Stimulated activated naive CD8-positive, alpha-beta T cell treated with anti-CD3 and anti-CD28 coated beads, Interleukin-15, amount 100 ng/mL, for 72 hours (primary cell): Measurements from ENCODE around the gene HMCN2.

Experiments used
- ATAC-seq: fragments of 150-1000 bp; cut with Tn5 transposase; 2 replicates; pipeline ENCODE4 v1.10.0; 2021; ENCODE audit warnings: mild to moderate bottlenecking, moderate library complexity
- DNase-seq, 2 donors: peaks; one replicate each; pipeline ENCODE4 v3.0.0; 2021 to 2022
- H3K27ac Mint-ChIP-seq, 2 donors: one replicate each; pipeline ENCODE4 v1.8.0; 2022; ENCODE audit warnings: mild to moderate bottlenecking in 2 of 2, mixed read lengths in 2 of 2, moderate library complexity in 2 of 2
- H3K27me3 Mint-ChIP-seq: one replicate; pipeline ENCODE4 v1.8.0; 2022; ENCODE audit warnings: mixed read lengths
- H3K4me1 Mint-ChIP-seq: one replicate; pipeline ENCODE4 v1.8.0; 2022; ENCODE audit warnings: mild to moderate bottlenecking, mixed read lengths
- H3K4me3 Mint-ChIP-seq, 2 donors: one replicate each; pipeline ENCODE4 v1.8.0; 2022; ENCODE audit warnings: mild to moderate bottlenecking in 2 of 2, mixed read lengths in 2 of 2, moderate library complexity in 1 of 2
- H3K9me3 Mint-ChIP-seq, 2 donors: one replicate each; pipeline ENCODE4 v1.8.0; 2022; ENCODE audit warnings: mixed read lengths in 2 of 2

HMCN2 gene

GRCh38 chr9:130442746-130443455 lies 177.3 kb downstream of the HMCN2 start:
- ATAC-seq: no peak

GRCh38 chr9:130443456-130443801 lies 177.9 kb downstream of the HMCN2 start:
- H3K4me1 Mint-ChIP-seq: peaks cover 30% of the 10 kb centered on the region
- H3K9me3 Mint-ChIP-seq: peaks cover 5 to 7% of the 10 kb centered on the region in 2 donors
- peak overlapping the region in 1 of 2 donors; percentile 56 for H3K4me3 Mint-ChIP-seq
- no peak for DNase-seq
- H3K27me3 Mint-ChIP-seq: peaks cover 56% of the 10 kb centered on the region
- H3K27ac Mint-ChIP-seq: no peak overlapping the region
- no peak for ATAC-seq

More at GRCh38 chr9:130442746-130443455, 177.3 kb downstream of the HMCN2 start:
- H3K9me3 Mint-ChIP-seq: peaks cover 5 to 7% of the 10 kb centered on the region in 2 donors
- H3K4me1 Mint-ChIP-seq: peaks cover 25% of the 10 kb centered on the region
- no peak overlapping the region for H3K4me3 Mint-ChIP-seq
- H3K27me3 Mint-ChIP-seq: peaks cover 56% of the 10 kb centered on the region
- no peak for DNase-seq
- no peak overlapping the region for H3K27ac Mint-ChIP-seq

- no peak for ATAC-seq
- Mint-ChIP-seq H3K4me3 (peak overlapping the region in 1 of 2 donors; percentile 56), H3K27ac (no peak overlapping the region), H3K9me3 (peaks cover 5 to 7% of the 10 kb centered on the region in 2 donors), H3K27me3 (peaks cover 56% of the 10 kb centered on the region), H3K4me1 (peaks cover 35% of the 10 kb centered on the region)
- DNase-seq: no peak
Observed at GRCh38 chr9:130443840-130444492, 178.4 kb downstream of the HMCN2 start.

GRCh38 chr9:130444565-130445221 lies 179.1 kb downstream of the HMCN2 start, which contains the start of gene ASS1:
Gene ASS1, plus strand, starts transcription at chr9:130444961. Its CDS starts 7,268 bp downstream, at chr9:130452229.
- H3K27ac Mint-ChIP-seq: peak within 1 kb of the TSS in 1 of 2 donors; percentile 42
- peak; percentile 84 for ATAC-seq
- peaks cover 5 to 7% of the 10 kb centered on the region in 2 donors for H3K9me3 Mint-ChIP-seq
- DNase-seq: peak; percentile 61 to 63
- peaks cover 57% of the 10 kb centered on the region for H3K27me3 Mint-ChIP-seq
- peak within 1 kb of the TSS; percentile 75 to 76 for H3K4me3 Mint-ChIP-seq
- peaks cover 36% of the 10 kb centered on the region for H3K4me1 Mint-ChIP-seq

DNA sequence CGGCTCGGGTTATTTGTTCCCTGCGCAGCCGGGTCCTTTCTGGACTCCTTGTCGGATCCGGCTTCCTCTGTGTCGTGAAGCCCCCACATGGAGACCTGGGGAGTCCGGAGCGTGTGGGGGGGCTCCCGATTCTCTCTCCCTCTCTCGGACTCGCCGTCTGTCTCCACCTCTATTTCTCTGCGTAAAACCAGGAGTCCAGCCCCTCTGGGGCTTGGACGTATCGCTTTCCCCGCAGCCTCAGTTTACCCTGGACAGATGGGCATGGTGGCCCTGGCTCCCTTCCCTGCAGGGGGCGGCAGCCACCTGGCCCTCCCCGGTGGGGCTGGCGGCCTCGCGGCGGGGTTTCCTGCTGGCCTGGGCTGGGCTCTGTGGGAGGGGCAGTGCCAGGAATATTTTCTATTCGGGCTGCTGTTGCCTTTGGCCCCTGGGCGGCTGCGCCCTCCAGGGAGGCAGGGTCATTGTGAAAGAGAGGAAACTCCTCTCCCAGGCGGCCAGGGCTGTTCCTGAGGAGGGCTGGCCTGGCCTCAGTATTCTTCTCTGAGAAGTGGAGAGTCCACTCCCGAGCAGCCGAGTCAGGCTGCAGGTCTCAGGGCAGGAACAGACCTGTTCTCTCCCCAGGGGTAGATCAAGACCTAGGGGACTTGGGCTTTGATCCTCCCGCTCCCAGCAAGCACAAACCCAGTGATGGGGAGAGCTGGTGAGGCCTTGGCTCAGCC lies 179.9 kb downstream of the HMCN2 start:
- H3K27ac Mint-ChIP-seq: peak overlapping the region in 1 of 2 donors; percentile 42
- H3K4me3 Mint-ChIP-seq: peak overlapping the region; percentile 75 to 76
- DNase-seq: no peak
- H3K4me1 Mint-ChIP-seq: peaks cover 36% of the 10 kb centered on the region
- peaks cover 5 to 7% of the 10 kb centered on the region in 2 donors for H3K9me3 Mint-ChIP-seq
- peaks cover 62% of the 10 kb centered on the region for H3K27me3 Mint-ChIP-seq
- ATAC-seq: no peak

DNA sequence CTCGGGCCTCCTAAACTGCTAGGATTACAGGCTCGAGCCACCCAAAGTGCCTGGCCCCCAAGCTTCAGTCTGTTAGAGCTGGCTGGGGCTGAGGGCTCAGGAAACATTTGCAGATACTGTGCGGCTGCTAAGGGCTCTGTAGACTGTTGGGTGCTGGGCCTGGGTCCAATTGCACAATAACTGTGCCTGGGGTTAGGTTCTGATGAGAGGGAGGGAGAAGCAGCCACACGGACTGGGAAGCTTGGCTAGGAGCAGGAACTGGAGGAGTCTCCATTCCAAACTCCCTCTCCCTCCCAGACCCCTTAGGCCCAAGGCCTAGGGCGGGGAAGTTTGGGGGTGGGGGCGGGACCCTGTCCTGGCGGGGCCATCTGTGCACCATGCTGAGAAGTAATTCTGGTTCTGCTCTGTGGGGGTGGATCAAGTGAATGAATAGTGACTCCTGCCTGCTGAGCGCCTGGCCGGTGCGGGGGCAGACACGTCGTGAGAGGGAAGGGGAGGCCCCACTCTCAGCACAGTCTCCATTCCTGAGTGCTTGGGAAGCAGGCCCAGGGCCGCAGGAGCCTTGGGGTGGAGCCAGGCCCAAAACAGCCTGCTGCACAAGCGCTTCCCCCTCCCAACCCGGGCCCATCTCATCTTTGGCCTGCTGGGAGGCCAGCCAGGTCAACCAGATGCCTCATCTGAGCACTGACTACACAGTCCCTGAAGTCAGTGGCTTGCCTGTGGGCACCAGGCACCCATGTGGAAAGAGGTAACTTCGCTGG lies 180.7 kb downstream of the HMCN2 start:
- no peak for ATAC-seq
- Mint-ChIP-seq H3K4me1 (peaks cover 42% of the 10 kb centered on the region), H3K9me3 (peaks cover 5 to 7% of the 10 kb centered on the region in 2 donors), H3K4me3 (peak overlapping the region; percentile 75 to 76), H3K27ac (peak overlapping the region; percentile 14 to 81), H3K27me3 (peaks cover 70% of the 10 kb centered on the region)
- DNase-seq: no peak

- Mint-ChIP-seq H3K9me3 (peaks cover under 1% of the 10 kb centered on the region in 2 donors), H3K4me3 (peak overlapping the region; percentile 22 to 52), H3K4me1 (peaks cover 50% of the 10 kb centered on the region), H3K27me3 (peaks cover 78% of the 10 kb centered on the region), H3K27ac (peak overlapping the region; percentile 66 to 96)
- no peak for ATAC-seq
- no peak for DNase-seq
Observed at GRCh38 chr9:130447193-130447816, 181.7 kb downstream of the HMCN2 start.

DNA sequence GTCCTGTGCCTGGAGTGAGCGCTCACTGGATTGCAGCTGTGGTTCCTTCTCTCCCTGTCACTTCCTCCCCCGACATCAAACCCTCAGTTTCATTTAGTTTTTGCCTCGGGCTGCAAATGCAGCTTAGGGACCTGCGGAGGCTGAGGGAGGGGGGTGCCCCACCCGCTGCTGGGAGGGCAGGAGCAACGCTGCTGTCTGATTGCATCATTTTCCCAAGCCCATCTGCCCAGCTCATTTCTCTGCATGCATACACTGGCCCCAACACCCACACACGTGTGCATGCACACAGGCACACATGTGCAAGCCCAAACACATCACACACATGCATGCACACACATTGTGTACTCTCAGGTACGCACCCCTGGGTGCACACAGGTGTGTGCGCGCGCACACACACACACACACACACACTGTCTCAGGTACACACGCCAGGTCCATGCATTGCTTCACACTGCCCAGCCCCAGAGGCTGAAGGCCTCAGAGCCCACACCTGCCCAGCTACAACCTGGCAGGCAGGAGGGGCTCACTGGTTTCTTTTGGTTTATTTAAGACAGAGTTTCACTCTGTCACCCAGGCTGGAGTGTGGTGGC lies 182.6 kb downstream of the HMCN2 start:
- Mint-ChIP-seq H3K4me3 (peak overlapping the region; percentile 52), H3K27ac (peak overlapping the region; percentile 90 to 96), H3K9me3 (no peaks in the 10 kb centered on the region), H3K4me1 (peaks cover 50% of the 10 kb centered on the region), H3K27me3 (peaks cover 82% of the 10 kb centered on the region)
- DNase-seq (peak; percentile 48 to 63), ATAC-seq (peak; percentile 57)

DNA sequence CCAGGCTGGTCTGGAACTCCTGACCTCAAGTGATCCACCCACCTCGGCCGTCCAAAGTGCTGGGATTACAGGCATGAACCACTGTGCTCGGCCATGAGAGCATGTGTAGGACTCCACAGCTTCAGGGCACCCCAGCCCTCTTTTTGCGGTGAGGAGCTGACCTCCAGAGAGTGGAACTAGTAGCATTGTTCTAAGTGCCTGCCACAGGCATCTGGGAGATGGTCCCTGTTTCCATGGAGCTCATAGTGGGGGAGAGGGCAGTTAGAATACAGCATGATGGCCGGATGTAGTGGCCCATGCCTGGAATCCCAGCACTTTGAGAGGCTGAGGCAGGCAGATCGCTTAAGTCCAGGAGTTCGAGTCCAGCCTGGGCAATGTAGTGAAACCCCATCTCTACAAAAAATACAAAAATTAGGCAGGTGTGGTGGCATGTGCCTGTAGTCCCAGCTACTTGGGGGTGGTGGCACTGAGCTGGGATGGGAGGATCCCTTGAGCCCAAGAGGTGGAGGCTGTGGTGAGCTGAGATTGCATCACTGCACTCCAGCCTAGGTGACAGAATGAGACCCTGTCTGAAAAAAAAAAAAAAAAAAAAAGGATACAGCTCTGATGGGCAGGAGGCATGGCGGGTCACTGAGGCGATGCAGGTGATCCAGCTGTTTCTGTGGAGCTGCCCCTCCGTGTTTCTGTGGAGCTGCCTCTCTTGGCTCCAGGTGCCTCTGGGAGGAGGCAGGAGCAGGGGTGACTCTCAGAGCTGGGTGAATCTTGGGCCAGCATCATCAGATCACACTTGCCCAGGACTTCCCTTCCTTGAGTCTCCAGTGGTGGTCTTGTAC lies 183.4 kb downstream of the HMCN2 start:
- Mint-ChIP-seq H3K27me3 (peaks cover 73% of the 10 kb centered on the region), H3K27ac (peak overlapping the region; percentile 90 to 96), H3K4me3 (no peak overlapping the region), H3K4me1 (peaks cover 50% of the 10 kb centered on the region), H3K9me3 (no peaks in the 10 kb centered on the region)
- DNase-seq (no peak), ATAC-seq (no peak)

GRCh38 chr9:130450344-130451003 lies 184.9 kb downstream of the HMCN2 start:
- Mint-ChIP-seq H3K4me1 (peaks cover 50% of the 10 kb centered on the region), H3K27ac (no peak overlapping the region), H3K4me3 (no peak overlapping the region), H3K27me3 (peaks cover 67% of the 10 kb centered on the region), H3K9me3 (no peaks in the 10 kb centered on the region)
- no peak for ATAC-seq
- no peak for DNase-seq

- DNase-seq: no peak
- ATAC-seq: no peak
- Mint-ChIP-seq H3K4me3 (no peak overlapping the region), H3K27ac (no peak overlapping the region), H3K27me3 (peaks cover 61% of the 10 kb centered on the region), H3K4me1 (peaks cover 44% of the 10 kb centered on the region), H3K9me3 (no peaks in the 10 kb centered on the region)
Observed at GRCh38 chr9:130451004-130451390, 185.4 kb downstream of the HMCN2 start.

DNA sequence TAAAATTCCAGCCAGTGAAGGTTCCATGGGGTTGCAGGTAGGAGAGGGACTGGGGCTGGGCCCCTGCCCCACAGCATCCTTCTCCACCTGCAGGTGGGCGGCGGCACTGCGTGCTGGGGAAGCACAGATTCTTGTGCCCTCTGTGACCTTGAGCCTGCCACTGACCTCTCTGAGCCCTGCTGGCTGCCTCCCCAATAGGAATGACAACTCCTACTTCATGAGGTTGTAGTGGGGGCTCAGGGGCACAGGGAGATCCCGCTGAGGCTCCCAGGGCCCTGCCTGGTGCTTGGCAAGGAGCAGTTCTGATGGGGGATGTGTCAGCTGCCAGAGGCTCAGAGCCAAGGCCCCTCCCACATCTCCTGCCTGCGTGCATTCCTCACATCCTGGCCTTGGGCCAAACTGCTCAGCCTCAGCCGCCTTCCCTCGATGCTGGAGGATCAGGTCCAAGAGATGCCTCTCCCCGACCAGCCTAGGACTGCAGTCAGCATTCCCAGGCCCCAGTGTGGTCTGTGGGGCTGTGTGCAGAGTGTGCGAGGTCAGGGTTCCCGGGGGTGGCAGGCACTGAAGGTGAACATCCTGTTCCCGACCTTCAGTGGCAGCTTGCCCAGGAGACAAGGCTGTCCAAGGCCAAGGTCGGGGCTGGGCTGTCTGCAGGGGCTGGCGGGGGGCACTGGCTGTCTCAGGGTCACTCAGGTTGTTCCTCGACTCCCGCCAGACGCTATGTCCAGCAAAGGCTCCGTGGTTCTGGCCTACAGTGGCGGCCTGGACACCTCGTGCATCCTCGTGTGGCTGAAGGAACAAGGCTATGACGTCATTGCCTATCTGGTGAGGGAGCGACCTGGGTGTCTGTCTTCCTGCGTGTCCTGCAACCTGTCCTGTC lies 186.2 kb downstream of the HMCN2 start:
- Mint-ChIP-seq H3K9me3 (no peaks in the 10 kb centered on the region), H3K27me3 (peaks cover 54% of the 10 kb centered on the region), H3K4me1 (peaks cover 37% of the 10 kb centered on the region), H3K27ac (no peak overlapping the region), H3K4me3 (no peak overlapping the region)
- ATAC-seq (peak; percentile 41), DNase-seq (no peak)
